Breast epithelium (tissue), 3 donors: ENCODE results near the gene ST14.

Experiments
- POLR2A ChIP-seq: fragments of 450-650 bp; IDR thresholded peaks from one replicate; pipeline ENCODE4 v1.6.1; 2016; ENCODE audit warnings: antibody characterized with exemption, mild to moderate bottlenecking, moderate library complexity
- TF ChIP-seq, protein P1 (sequence below), 3 donors: fragments of 450-650 bp; IDR thresholded peaks; one replicate each; pipeline ENCODE4 v1.5.1; 2016 to 2017; ENCODE audit warnings: antibody characterized with exemption in 3 of 3, mild to moderate bottlenecking in 3 of 3, moderate library complexity in 3 of 3

- TF ChIP-seq POLR2A: no peak
- TF ChIP-seq, protein P1, sequence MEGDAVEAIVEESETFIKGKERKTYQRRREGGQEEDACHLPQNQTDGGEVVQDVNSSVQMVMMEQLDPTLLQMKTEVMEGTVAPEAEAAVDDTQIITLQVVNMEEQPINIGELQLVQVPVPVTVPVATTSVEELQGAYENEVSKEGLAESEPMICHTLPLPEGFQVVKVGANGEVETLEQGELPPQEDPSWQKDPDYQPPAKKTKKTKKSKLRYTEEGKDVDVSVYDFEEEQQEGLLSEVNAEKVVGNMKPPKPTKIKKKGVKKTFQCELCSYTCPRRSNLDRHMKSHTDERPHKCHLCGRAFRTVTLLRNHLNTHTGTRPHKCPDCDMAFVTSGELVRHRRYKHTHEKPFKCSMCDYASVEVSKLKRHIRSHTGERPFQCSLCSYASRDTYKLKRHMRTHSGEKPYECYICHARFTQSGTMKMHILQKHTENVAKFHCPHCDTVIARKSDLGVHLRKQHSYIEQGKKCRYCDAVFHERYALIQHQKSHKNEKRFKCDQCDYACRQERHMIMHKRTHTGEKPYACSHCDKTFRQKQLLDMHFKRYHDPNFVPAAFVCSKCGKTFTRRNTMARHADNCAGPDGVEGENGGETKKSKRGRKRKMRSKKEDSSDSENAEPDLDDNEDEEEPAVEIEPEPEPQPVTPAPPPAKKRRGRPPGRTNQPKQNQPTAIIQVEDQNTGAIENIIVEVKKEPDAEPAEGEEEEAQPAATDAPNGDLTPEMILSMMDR (IDR thresholded peaks at IDR 0.05): no peak
Observed at GRCh38 chr11:130118636-130119387, 40.8 kb upstream of the ST14 start.
